Spleen (tissue), 11 donors: ENCODE data around the gene RCN1. TPM values are rescaled to one million over a fixed set of nuclear protein-coding genes. Genes with fewer than 3 reads are reported as not detected.
A peak's percentile ranks its signal among the peaks of the same experiment; 100 is the strongest.

Source experiments
- DNase-seq: peaks from one replicate; pipeline ENCODE4 v3.0.0-alpha.2; 2020
- H3K27ac ChIP-seq, 8 donors: fragments of 200-600 bp; sonication (generic) in 7 of 8; 1 replicate in 4 of 8; 2 replicates in 4 of 8; pipeline versions ENCODE4 v1.5.0 to v1.8.0; 2016 to 2021; ENCODE audit warnings: inconsistent platforms in 4 of 8, mild to moderate bottlenecking in 4 of 8, moderate library complexity in 1 of 8
- H3K27me3 ChIP-seq, 7 donors: fragments of 200-600 bp; sonication (generic) in 6 of 7; replicated peaks in 1 of 7; 1 replicate in 4 of 7; 2 replicates in 3 of 7; pipeline versions ENCODE4 v1.5.0 to v1.8.0; 2016 to 2021; ENCODE audit warnings: inconsistent platforms in 3 of 7, mild to moderate bottlenecking in 1 of 7
- H3K36me3 ChIP-seq, 6 donors: fragments of 200-600 bp; sonication (generic) in 5 of 6; 1 replicate in 4 of 6; 2 replicates in 2 of 6; pipeline versions ENCODE4 v1.5.0 to v1.8.0; 2016 to 2021; ENCODE audit warnings: inconsistent platforms in 2 of 6
- H3K4me1 ChIP-seq, 6 donors: fragments of 200-600 bp; sonication (generic) in 5 of 6; 1 replicate in 3 of 6; 2 replicates in 3 of 6; pipeline versions ENCODE4 v1.5.0 to v1.8.0; 2016 to 2021; ENCODE audit warnings: inconsistent platforms in 3 of 6
- H3K4me3 ChIP-seq, 8 donors: fragments of 200-600 bp; sonication (generic) in 7 of 8; 1 replicate in 4 of 8; 2 replicates in 4 of 8; pipeline versions ENCODE4 v1.5.0 to v1.8.0; 2016 to 2021; ENCODE audit warnings: inconsistent platforms in 4 of 8, mild to moderate bottlenecking in 4 of 8, moderate library complexity in 2 of 8
- H3K9me3 ChIP-seq, 8 donors: fragments of 200-600 bp; sonication (generic) in 7 of 8; 1 replicate in 4 of 8; 2 replicates in 4 of 8; pipeline versions ENCODE4 v1.5.0 to v1.8.0; 2016 to 2021; ENCODE audit warnings: inconsistent platforms in 4 of 8
- CTCF ChIP-seq, 11 experiments: fragments of 200-600 bp in 7 of 11; fragments of 450-650 bp in 4 of 11; sonication (generic) in 4 of 11; IDR thresholded peaks in 8 of 11; conservative IDR thresholded peaks in 3 of 11; 1 replicate in 7 of 11; 2 replicates in 4 of 11; pipeline versions ENCODE4 v1.4.0 to v1.8.0; 2016 to 2021; ENCODE audit warnings: antibody characterized with exemption in 11 of 11, inconsistent platforms in 4 of 11, mild to moderate bottlenecking in 1 of 11
- POLR2A ChIP-seq, 3 donors: fragments of 450-650 bp; IDR thresholded peaks; one replicate each; pipeline ENCODE4 v1.5.1; 2017; ENCODE audit warnings: antibody characterized with exemption in 3 of 3, mild to moderate bottlenecking in 1 of 3
- POLR2AphosphoS5 ChIP-seq, 3 donors: sonication (generic); formaldehyde crosslinking; IDR thresholded peaks; one replicate each; pipeline ENCODE4 v1.5.1; 2017; ENCODE audit warnings: antibody characterized with exemption in 3 of 3
- whole genome bisulfite sequencing, 5 donors: extraction: QIAGEN DNeasy Blood & Tissue Kit in 3 of 5; methylation state at CpG; one replicate each; pipeline versions ENCODE4 v1.1.5 to v1.1.7; 2013 to 2018; 5-methylcytosine and 5-hydroxymethylcytosine counted together
- intact Hi-C: fragments of 100-400 bp; cut with DNase I; formaldehyde crosslinking; loops from one replicate; pipeline ENCODE4 v1.15.0; 2023; ENCODE audit warnings: low total_unique reads
- polyA plus RNA-seq, 3 donors: library from polyadenylated mRNA; stranded (reverse); fragments of 200-250 nt; gene quantifications; one replicate each; pipeline ENCODE4 v1.2.1, GENCODE V29; 2013
- total RNA-seq, 7 donors: library from RNA; depleted of rRNA in 3 of 7; stranded (reverse); fragments of >200 nt in 3 of 7; fragmentation: NEBNext Ultra II Directional in 4 of 7; extraction: Animal tissue kit (Norgen Biotek cat#: 25700) in 4 of 7; gene quantifications; one replicate each; pipeline versions ENCODE4 v1.1.0 to v1.2.1, GENCODE V29; 2016 to 2021
- donor health status: healthy with polysubstance abuse.
- donor health status: DM: no; HTN: no; CAD: no; lungs with moderate emphysema.
- donor health status: DM: no; HTN: no; CAD: no.
- donor health status: Bipolar disorder and iron deficiency.
- donor health status: healthy.
- donor health status: DM: no; HTN: no; CAD: no.
- donor health status: DM: yes; HTN: yes; CAD: no.

The RCN1 gene
- total and polyA plus RNA-seq, 10 donors: 23.3 to 53.8 (median 38.2) TPM

- TF ChIP-seq CTCF (IDR thresholded peaks at IDR 0.05 in 8 of 11, conservative IDR thresholded peaks at IDR 0.05 in 3 of 11): no peak
- no peak for TF ChIP-seq POLR2AphosphoS5 (IDR thresholded peaks at IDR 0.05)
- no peak for TF ChIP-seq POLR2A (IDR thresholded peaks at IDR 0.05)
- no peaks in the 10 kb centered on the region for H3K36me3 ChIP-seq
- intact Hi-C loops: no loop called here
- H3K9me3 ChIP-seq: no peaks in the 10 kb centered on the region
- no peaks in the 10 kb centered on the region for H3K4me1 ChIP-seq
- no peaks in the 10 kb centered on the region for H3K27me3 ChIP-seq
- 75 to 88% (median 83%) methylated on average over 5 of the region's 5 CpGs for WGBS, 5 donors
- H3K4me3 ChIP-seq: no peak overlapping the region
- no peak overlapping the region for H3K27ac ChIP-seq
- DNase-seq: no peak
Measured at GRCh38 chr11:32082346-32082986, 8.4 kb upstream of the RCN1 start.

- Histone ChIP-seq H3K4me1 (peaks cover 2 to 36% (median 21%) of the 10 kb centered on the region in 6 donors), H3K27ac (peak overlapping the region in 1 of 8 donors; percentile 2), H3K27me3 (no peaks in the 10 kb centered on the region), H3K36me3 (no peaks in the 10 kb centered on the region), H3K4me3 (no peak overlapping the region), H3K9me3 (no peaks in the 10 kb centered on the region)
- WGBS, 5 donors: 76 to 91% (median 85%) methylated on average over 1 of the region's 1 CpG
- TF ChIP-seq POLR2AphosphoS5 (IDR thresholded peaks at IDR 0.05) (no peak), CTCF (IDR thresholded peaks at IDR 0.05 in 8 of 11, conservative IDR thresholded peaks at IDR 0.05 in 3 of 11) (no peak), POLR2A (IDR thresholded peaks at IDR 0.05) (no peak)
- DNase-seq: no peak
- intact Hi-C loops: no loop called here
Measured at GRCh38 chr11:32087597-32087996, 3.3 kb upstream of the RCN1 start.

- no peak for DNase-seq
- WGBS, 5 donors: 18 to 34% (median 21%) methylated on average over 4 of the region's 4 CpGs
- intact Hi-C loops: no loop called here
- Histone ChIP-seq H3K9me3 (no peaks in the 10 kb centered on the region), H3K4me3 (no peak overlapping the region), H3K27me3 (no peaks in the 10 kb centered on the region), H3K4me1 (peaks cover 4 to 44% (median 27%) of the 10 kb centered on the region in 6 donors), H3K27ac (peak overlapping the region in 1 of 8 donors; percentile 2), H3K36me3 (no peaks in the 10 kb centered on the region)
- TF ChIP-seq POLR2AphosphoS5 (IDR thresholded peaks at IDR 0.05): no peak
- TF ChIP-seq CTCF (IDR thresholded peaks at IDR 0.05 in 8 of 11, conservative IDR thresholded peaks at IDR 0.05 in 3 of 11): no peak
- TF ChIP-seq POLR2A (IDR thresholded peaks at IDR 0.05): no peak
Measured at GRCh38 chr11:32088117-32088941, 2.5 kb upstream of the RCN1 start.

- Histone ChIP-seq H3K4me1 (peaks cover 4 to 49% (median 29%) of the 10 kb centered on the region in 6 donors), H3K27me3 (no peaks in the 10 kb centered on the region), H3K9me3 (no peaks in the 10 kb centered on the region), H3K36me3 (peaks cover 0 to 6% (median 2%) of the 10 kb centered on the region in 6 donors), H3K4me3 (peak overlapping the region in 6 of 8 donors; percentile 69 to 99 (median 87)), H3K27ac (peak overlapping the region in 2 of 8 donors; percentile 90 to 92)
- no peak for DNase-seq
- TF ChIP-seq POLR2AphosphoS5 (IDR thresholded peaks at IDR 0.05) (no peak), CTCF (IDR thresholded peaks at IDR 0.05 in 8 of 11, conservative IDR thresholded peaks at IDR 0.05 in 3 of 11) (no peak), POLR2A (IDR thresholded peaks at IDR 0.05) (no peak)
- 58 to 87% (median 74%) methylated on average over 4 of the region's 4 CpGs for WGBS, 5 donors
- intact Hi-C loops: no loop called here
Measured at GRCh38 chr11:32092581-32093170, 1.8 kb downstream of the RCN1 start.
